Measurements from ENCODE around the gene PIEZO2.

PIEZO2 gene

GRCh38 chr18:11113937-11114336, 35.4 kb downstream of the PIEZO2 start:
- no peak for DNase-seq (ENCODE audit: extremely low read depth in 1 of 2, low read depth in 1 of 2)

- DNase-seq (ENCODE audit: extremely low read depth in 1 of 2, low read depth in 1 of 2): no peak
Observed at GRCh38 chr18:11113046-11113548, 36.3 kb downstream of the PIEZO2 start.

- DNase-seq (ENCODE audit: extremely low read depth in 1 of 2, low read depth in 1 of 2): no peak
Observed at GRCh38 chr18:11112286-11112685, 37.1 kb downstream of the PIEZO2 start.

GRCh38 chr18:11110509-11110908, 38.9 kb downstream of the PIEZO2 start:
- no peak for DNase-seq (ENCODE audit: extremely low read depth in 1 of 2, low read depth in 1 of 2)

- DNase-seq (ENCODE audit: extremely low read depth in 1 of 2, low read depth in 1 of 2): no peak
Observed at GRCh38 chr18:11108947-11109346, 40.4 kb downstream of the PIEZO2 start.

GRCh38 chr18:11106894-11107293, 42.5 kb downstream of the PIEZO2 start:
- DNase-seq (ENCODE audit: extremely low read depth in 1 of 2, low read depth in 1 of 2): no peak

GRCh38 chr18:11105463-11105862, 43.9 kb downstream of the PIEZO2 start:
- DNase-seq (ENCODE audit: extremely low read depth in 1 of 2, low read depth in 1 of 2): no peak

- no peak for DNase-seq (ENCODE audit: extremely low read depth in 1 of 2, low read depth in 1 of 2)
Observed at GRCh38 chr18:11104307-11104706, 45.1 kb downstream of the PIEZO2 start.

GRCh38 chr18:11096839-11097750, 52.3 kb downstream of the PIEZO2 start:
- DNase-seq (ENCODE audit: extremely low read depth in 1 of 2, low read depth in 1 of 2): no peak

GRCh38 chr18:11096411-11096810, 53.0 kb downstream of the PIEZO2 start:
- DNase-seq (ENCODE audit: extremely low read depth in 1 of 2, low read depth in 1 of 2): no peak

GRCh38 chr18:11095674-11096293, 53.6 kb downstream of the PIEZO2 start:
- no peak for DNase-seq (ENCODE audit: extremely low read depth in 1 of 2, low read depth in 1 of 2)

- no peak for DNase-seq (ENCODE audit: extremely low read depth in 1 of 2, low read depth in 1 of 2)
Observed at GRCh38 chr18:11095211-11095610, 54.2 kb downstream of the PIEZO2 start.

GRCh38 chr18:11091746-11092145, 57.6 kb downstream of the PIEZO2 start:
- DNase-seq (ENCODE audit: extremely low read depth in 1 of 2, low read depth in 1 of 2): no peak

GRCh38 chr18:11089931-11090715, 59.2 kb downstream of the PIEZO2 start:
- no peak for DNase-seq (ENCODE audit: extremely low read depth in 1 of 2, low read depth in 1 of 2)

- DNase-seq (ENCODE audit: extremely low read depth in 1 of 2, low read depth in 1 of 2): no peak
Observed at GRCh38 chr18:11081009-11081532, 68.3 kb downstream of the PIEZO2 start.

GRCh38 chr18:11078491-11078890, 70.9 kb downstream of the PIEZO2 start:
- no peak for DNase-seq (ENCODE audit: extremely low read depth in 1 of 2, low read depth in 1 of 2)

GRCh38 chr18:11077548-11078187, 71.7 kb downstream of the PIEZO2 start:
- DNase-seq (ENCODE audit: extremely low read depth in 1 of 2, low read depth in 1 of 2): no peak

GRCh38 chr18:11074889-11075288, 74.5 kb downstream of the PIEZO2 start:
- no peak for DNase-seq (ENCODE audit: extremely low read depth in 1 of 2, low read depth in 1 of 2)

GRCh38 chr18:11073971-11074370, 75.4 kb downstream of the PIEZO2 start:
- DNase-seq (ENCODE audit: extremely low read depth in 1 of 2, low read depth in 1 of 2): no peak

- DNase-seq (ENCODE audit: extremely low read depth in 1 of 2, low read depth in 1 of 2): no peak
Observed at GRCh38 chr18:11072632-11073031, 76.7 kb downstream of the PIEZO2 start.

GRCh38 chr18:11071300-11071699, 78.1 kb downstream of the PIEZO2 start:
- no peak for DNase-seq (ENCODE audit: extremely low read depth in 1 of 2, low read depth in 1 of 2)
